HG02943 (cell line): ENCODE measurements around the gene SMIM35.

Experiments
- ATAC-seq: cut with Tn5 transposase; IDR thresholded peaks from one replicate; pipeline ENCODE4 v1.9.1; 2021; ENCODE audit warnings: mild to moderate bottlenecking, low read depth, moderate library complexity; ENCODE audit not compliant: unreplicated experiment

Gene SMIM35

GRCh38 chr11:118046051-118046963 lies 40.5 kb downstream of the SMIM35 start:
- ATAC-seq: no peak

- ATAC-seq: no peak
These were observed 41.6 kb downstream of the SMIM35 start for GRCh38 chr11:118045191-118045590.

- no peak for ATAC-seq
These were observed 44.0 kb downstream of the SMIM35 start for GRCh38 chr11:118042796-118043195.

- no peak for ATAC-seq
These were observed 44.6 kb downstream of the SMIM35 start for GRCh38 chr11:118042141-118042540.

GRCh38 chr11:118033443-118033842 lies 53.3 kb downstream of the SMIM35 start:
- no peak for ATAC-seq

GRCh38 chr11:118028626-118029025 lies 58.1 kb downstream of the SMIM35 start:
- ATAC-seq: no peak

- no peak for ATAC-seq
These were observed 59.1 kb downstream of the SMIM35 start for GRCh38 chr11:118027694-118028093.

- no peak for ATAC-seq
These were observed 65.6 kb downstream of the SMIM35 start for GRCh38 chr11:118021146-118021545.

- ATAC-seq: no peak
These were observed 68.4 kb downstream of the SMIM35 start for GRCh38 chr11:118018401-118018800.

- no peak for ATAC-seq
These were observed 69.0 kb downstream of the SMIM35 start for GRCh38 chr11:118017631-118018315.

- no peak for ATAC-seq
These were observed 69.7 kb downstream of the SMIM35 start for GRCh38 chr11:118017111-118017510.

- ATAC-seq: no peak
These were observed 70.7 kb downstream of the SMIM35 start for GRCh38 chr11:118016104-118016503.

GRCh38 chr11:118015385-118015841 lies 71.3 kb downstream of the SMIM35 start:
- no peak for ATAC-seq

- no peak for ATAC-seq
These were observed 72.7 kb downstream of the SMIM35 start for GRCh38 chr11:118014022-118014421.

GRCh38 chr11:118012083-118012669 lies 74.6 kb downstream of the SMIM35 start:
- ATAC-seq: no peak

GRCh38 chr11:118010738-118011461 lies 75.9 kb downstream of the SMIM35 start:
- ATAC-seq: peak; percentile 62

- ATAC-seq: no peak
These were observed 76.7 kb downstream of the SMIM35 start for GRCh38 chr11:118009864-118010737.

GRCh38 chr11:118008271-118008911 lies 78.4 kb downstream of the SMIM35 start:
- ATAC-seq: no peak
